Activated T-helper 1 cell treated with Interleukin-2 at 50 U/mL for 16 hours (primary cell): ENCODE results near the gene DBH.
"Not testable (repeated sequence)": the region's sequence is repeated elsewhere in the genome, so short reads cannot be mapped to it uniquely, and the experiment has no call there.

ENCODE experiments used
- DNase-seq: peaks from one replicate; pipeline ENCODE4 v3.0.0-alpha.2; 2020; ENCODE audit warnings: low read depth

The DBH gene

GRCh38 chr9:133626008-133626407 is 10.2 kb upstream of the DBH start:
- not testable (repeated sequence) for DNase-seq

GRCh38 chr9:133627341-133627740 is 8.8 kb upstream of the DBH start:
- DNase-seq, result no peak

- no peak for DNase-seq
These were observed 7.4 kb upstream of the DBH start for GRCh38 chr9:133628766-133629165.

- DNase-seq, result no peak
These were observed 6.7 kb upstream of the DBH start for GRCh38 chr9:133629221-133630110.

GRCh38 chr9:133631111-133631510 is 5.1 kb upstream of the DBH start:
- no peak for DNase-seq

- DNase-seq, result no peak
These were observed 3.1 kb upstream of the DBH start for GRCh38 chr9:133632806-133633680.

GRCh38 chr9:133633681-133634080 is 2.5 kb upstream of the DBH start:
- DNase-seq, result no peak

GRCh38 chr9:133634081-133634691 is 2.0 kb upstream of the DBH start:
- no peak for DNase-seq

GRCh38 chr9:133635098-133635497 is 1.1 kb upstream of the DBH start:
- no peak for DNase-seq

- DNase-seq, result no peak
These were observed 739 bp downstream of the DBH start for GRCh38 chr9:133636902-133637301.

- DNase-seq, result no peak
These were observed 1.4 kb downstream of the DBH start for GRCh38 chr9:133637451-133638055.

- no peak for DNase-seq
These were observed 1.9 kb downstream of the DBH start for GRCh38 chr9:133638076-133638475.

- no peak for DNase-seq
These were observed 2.5 kb downstream of the DBH start for GRCh38 chr9:133638711-133639110.

- no peak for DNase-seq
These were observed 3.5 kb downstream of the DBH start for GRCh38 chr9:133639613-133640012.

- no peak for DNase-seq
These were observed 4.0 kb downstream of the DBH start for GRCh38 chr9:133640160-133640559.

- no peak for DNase-seq
These were observed 4.6 kb downstream of the DBH start for GRCh38 chr9:133640580-133641395.

- no peak for DNase-seq
These were observed 5.2 kb downstream of the DBH start for GRCh38 chr9:133641396-133641655.

- no peak for DNase-seq
These were observed 5.9 kb downstream of the DBH start for GRCh38 chr9:133641861-133642595.

GRCh38 chr9:133642708-133643361 is 6.7 kb downstream of the DBH start:
- no peak for DNase-seq

- no peak for DNase-seq
These were observed 7.2 kb downstream of the DBH start for GRCh38 chr9:133643362-133643755.
